IMR-90 (cell line): ENCODE data around the gene PEX10. TPM values are rescaled to one million over a fixed set of nuclear protein-coding genes. Genes with fewer than 3 reads are reported as not detected.
A peak's percentile ranks its signal among the peaks of the same experiment; 100 is the strongest.

Experiments used
- ATAC-seq: fragments of 200-7000 bp; cut with Tn5 transposase; 2 replicates; pipeline ENCODE4 v1.9.1; 2020; ENCODE audit warnings: low read depth, mild to moderate bottlenecking, moderate library complexity
- BruUV-seq: library from RNA; stranded (reverse); fragments of 400-500 nt; replicated peaks from 2 replicates; lab custom pipeline; 2021; lab: Mats Ljungman, UMichigan
- CTCF ChIA-PET: fragments of 300-600 bp; formaldehyde crosslinking; extraction: SDS; loops from one replicate; lab custom pipeline; 2021; ENCODE audit warnings: antibody characterized with exemption; lab: Yijun Ruan, JAX
- POLR2A ChIA-PET: fragments of 300-600 bp; sonication (Branson Sonifier 250); formaldehyde crosslinking; loops from one replicate; lab custom pipeline; 2022; ENCODE audit warnings: antibody characterized with exemption; ENCODE audit not compliant: unreplicated experiment; lab: Charles Lee
- DNase-seq: peaks from one replicate; pipeline ENCODE4 v3.0.0; 2013
- H2AFZ ChIP-seq: replicated peaks from 2 replicates; pipeline ENCODE3; 2013; ENCODE audit warnings: low read length, mild to moderate bottlenecking; ENCODE audit not compliant: poor library complexity
- H2AK5ac ChIP-seq: 2 replicates; pipeline ENCODE4 v1.6.1; 2013; ENCODE audit warnings: low read depth, low read length, inconsistent platforms
- H2AK9ac ChIP-seq: replicated peaks from 2 replicates; pipeline ENCODE3; 2013; ENCODE audit warnings: mild to moderate bottlenecking, low read depth, low read length, moderate library complexity; ENCODE audit not compliant: poor library complexity
- H2BK120ac ChIP-seq: 2 replicates; pipeline ENCODE4 v1.6.1; 2013; ENCODE audit warnings: low read depth, low read length, inconsistent platforms
- H2BK15ac ChIP-seq: 3 replicates; pipeline ENCODE4 v1.6.1; 2013; ENCODE audit warnings: low read depth, low read length, inconsistent platforms
- H2BK20ac ChIP-seq: 2 replicates; pipeline ENCODE4 v1.6.1; 2013; ENCODE audit warnings: low read depth, mild to moderate bottlenecking, inconsistent platforms, low read length, moderate library complexity
- H2BK5ac ChIP-seq: 2 replicates; pipeline ENCODE4 v1.6.1; 2013; ENCODE audit warnings: mild to moderate bottlenecking, low read depth, low read length, inconsistent platforms; ENCODE audit not compliant: poor library complexity, severe bottlenecking
- H3K14ac ChIP-seq: replicated peaks from 2 replicates; pipeline ENCODE4 v1.6.1; 2013; ENCODE audit warnings: low read depth, low read length, inconsistent platforms
- H3K18ac ChIP-seq: 2 replicates; pipeline ENCODE4 v1.6.1; 2013; ENCODE audit warnings: low read depth, low read length, control low read depth
- H3K23ac ChIP-seq: 2 replicates; pipeline ENCODE4 v1.6.1; 2013; ENCODE audit warnings: low read depth, low read length, inconsistent platforms
- H3K27ac ChIP-seq: 2 replicates; pipeline ENCODE4 v1.5.1; 2013; ENCODE audit warnings: mild to moderate bottlenecking, control low read depth, low read length; ENCODE audit not compliant: insufficient read depth
- H3K27me3 ChIP-seq: 2 replicates; pipeline ENCODE4 v1.6.1; 2013; ENCODE audit warnings: low read length; ENCODE audit not compliant: control insufficient read depth, insufficient read depth
- H3K36me3 ChIP-seq: 2 replicates; pipeline ENCODE4 v1.6.1; 2013; ENCODE audit warnings: low read length, mixed read lengths; ENCODE audit not compliant: control insufficient read depth, insufficient read depth
- H3K4ac ChIP-seq: 2 replicates; pipeline ENCODE4 v1.6.1; 2013; ENCODE audit warnings: low read depth, low read length, inconsistent platforms
- H3K4me1 ChIP-seq: 2 replicates; pipeline ENCODE4 v1.6.1; 2013; ENCODE audit warnings: low read length, mixed read lengths; ENCODE audit not compliant: control insufficient read depth, insufficient read depth
- H3K4me2 ChIP-seq: 2 replicates; pipeline ENCODE4 v1.6.1; 2013; ENCODE audit warnings: low read depth, mild to moderate bottlenecking, control low read depth, low read length, moderate library complexity
- H3K4me3 ChIP-seq: 2 replicates; pipeline ENCODE4 v1.5.1; 2013; ENCODE audit warnings: low read depth, mild to moderate bottlenecking, control low read depth, low read length, moderate library complexity; ENCODE audit not compliant: insufficient read depth
- H3K56ac ChIP-seq: 2 replicates; pipeline ENCODE4 v1.6.1; 2013; ENCODE audit warnings: low read length, inconsistent platforms; ENCODE audit not compliant: insufficient read depth; ENCODE audit errors: extremely low read depth
- H3K79me1 ChIP-seq, 2 experiments: 2 replicates each; pipeline ENCODE4 v1.6.1; 2013; ENCODE audit warnings: low read length in 2 of 2, inconsistent platforms in 1 of 2, low read depth in 1 of 2
- H3K9ac ChIP-seq: 2 replicates; pipeline ENCODE4 v1.6.1; 2013; ENCODE audit warnings: low read depth, low read length, control low read depth
- H3K9me1 ChIP-seq: 2 replicates; pipeline ENCODE4 v1.6.1; 2013; ENCODE audit warnings: low read length, inconsistent platforms; ENCODE audit not compliant: insufficient read depth
- H3K9me3 ChIP-seq: 2 replicates; pipeline ENCODE4 v1.6.1; 2013; ENCODE audit warnings: low read length; ENCODE audit not compliant: control insufficient read depth, insufficient read depth
- H4K20me1 ChIP-seq: 2 replicates; pipeline ENCODE4 v1.6.1; 2013; ENCODE audit warnings: low read length, inconsistent platforms; ENCODE audit not compliant: insufficient read depth
- H4K5ac ChIP-seq: 2 replicates; pipeline ENCODE4 v1.6.1; 2013; ENCODE audit warnings: mild to moderate bottlenecking, low read depth, low read length, control low read depth
- H4K8ac ChIP-seq, 2 experiments: 2 replicates each; pipeline ENCODE4 v1.6.1; 2013; ENCODE audit warnings: low read depth in 2 of 2, low read length in 2 of 2, control low read depth in 1 of 2, inconsistent platforms in 1 of 2
- H4K91ac ChIP-seq: 2 replicates; pipeline ENCODE4 v1.6.1; 2013; ENCODE audit warnings: low read depth, low read length, inconsistent platforms; ENCODE audit not compliant: insufficient read depth
- MAZ ChIP-seq: IDR thresholded peaks from 2 replicates; pipeline ENCODE4 v1.6.1; 2012; ENCODE audit warnings: low read depth, mild to moderate bottlenecking, low read length, improper control_type of control experiment, moderate library complexity, borderline replicate concordance
- WGBS, 2 experiments: methylation state at CpG; one replicate each; pipeline versions ENCODE4 v1.1.5 to v1.1.7; 2013; ENCODE audit warnings: missing lambda C conversion rate in 2 of 2; ENCODE audit not compliant: insufficient read length in 1 of 2; ENCODE audit errors: extremely low coverage in 2 of 2; 5-methylcytosine and 5-hydroxymethylcytosine counted together
- dilution Hi-C: fragments of 300-500 bp; cut with HindIII; formaldehyde crosslinking; loops from one replicate; pipeline ENCODE4 v1.14.3; 2018; ENCODE audit warnings: low sequenced_read_pairs; ENCODE audit not compliant: unreplicated experiment
- in situ Hi-C: fragments of 300-500 bp; cut with MboI; formaldehyde crosslinking; loops from 3 replicates; pipeline ENCODE4 v1.14.3; 2019; ENCODE audit warnings: low sequenced_read_pairs, inconsistent platforms, mixed read lengths
- intact Hi-C: fragments of 100-400 bp; cut with micrococcal nuclease; formaldehyde crosslinking; loops from 2 replicates; pipeline ENCODE4 v1.10.0; 2022
- polyA plus RNA-seq, 3 experiments: library from polyadenylated mRNA; depleted of rRNA; stranded (reverse); fragments of >200 nt; gene quantifications; 2 replicates each; pipeline ENCODE4 v1.2.3, GENCODE V29; 2012; ENCODE audit warnings: low replicate concordance in 1 of 3
- total RNA-seq: library from RNA; depleted of rRNA; stranded (reverse); fragments of >200 nt; gene quantifications from 2 replicates; pipeline ENCODE4 v1.2.3, GENCODE V29; 2012

PEX10 gene
- total and polyA plus RNA-seq, 2 of the 4 experiments (the other 2 are of a cell fraction): 16.9 to 19.7 TPM

DNA sequence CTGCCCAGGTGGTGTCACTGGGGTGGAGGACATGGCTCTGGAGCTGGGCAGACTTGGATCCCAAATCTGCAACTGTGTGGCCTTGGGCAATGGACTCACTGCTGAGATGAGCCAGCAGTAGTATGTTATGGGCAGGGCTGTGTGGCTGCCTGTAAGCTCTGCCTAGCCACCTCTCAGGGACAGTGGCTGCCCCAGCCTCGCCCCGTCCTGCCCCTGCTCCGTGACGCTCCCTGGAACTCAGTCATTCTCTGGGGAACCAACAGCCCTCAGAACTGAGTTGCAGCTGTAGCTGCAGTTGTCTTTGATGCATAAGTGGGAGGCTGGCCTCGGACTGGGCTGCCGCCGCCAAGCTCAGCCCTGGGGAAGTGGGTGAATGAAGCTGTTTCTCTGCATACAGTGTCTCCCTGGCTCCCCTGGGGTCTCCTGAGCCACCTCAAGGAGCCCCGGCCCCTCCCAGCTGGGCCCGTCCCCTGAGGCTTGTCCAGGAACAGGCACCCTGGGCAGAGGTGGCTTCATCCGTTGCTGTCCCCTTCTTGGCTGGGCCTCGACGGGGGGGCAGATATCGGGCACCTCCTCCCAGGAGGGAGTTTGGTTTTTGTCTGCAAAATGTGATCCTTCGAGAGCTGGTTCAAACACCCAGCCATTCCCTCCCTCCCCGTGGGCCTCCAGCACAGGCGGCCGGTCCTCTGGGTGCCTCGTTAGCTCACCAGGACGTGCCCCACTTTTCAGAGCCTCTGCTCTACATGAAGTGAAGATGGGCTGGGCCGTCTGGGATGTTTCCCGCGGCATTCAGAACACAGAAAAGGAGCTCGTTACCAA is 37.5 kb upstream of the PEX10 start:
- Histone ChIP-seq H3K4me2 (no peak overlapping the region), H3K23ac (no peak overlapping the region), H4K20me1 (no peaks in the 10 kb centered on the region), H2AK5ac (peak overlapping the region; percentile 91), H3K9me3 (no peaks in the 10 kb centered on the region), H4K91ac (peak overlapping the region; percentile 81), H3K18ac (no peak overlapping the region), H2BK5ac (peak overlapping the region; percentile 80), H2BK120ac (peak overlapping the region; percentile 70), H2BK15ac (peak overlapping the region; percentile 88; the same call in 1 of the 3 replicates), H3K4me1 (peaks cover 23% of the 10 kb centered on the region), H3K4me3 (no peak overlapping the region), H2AFZ (peak overlapping the region; percentile 18), H3K4ac (peak overlapping the region; percentile 78), H4K5ac (no peak overlapping the region), H3K27me3 (peaks cover 4% of the 10 kb centered on the region; the same call in 1 of the 2 replicates), H2AK9ac (peak overlapping the region; percentile 82), H3K9ac (no peak overlapping the region), H2BK20ac (peak overlapping the region; percentile 80), H3K14ac (0 out of 2 replicates have a peak overlapping the region, but pooled peaks have one; percentile 22), H3K36me3 (no peaks in the 10 kb centered on the region), H3K79me1 (peaks cover 0 to 8% of the 10 kb centered on the region in 2 experiments; a peak in 1 of 4 replicates), H3K56ac (no peak overlapping the region), H3K9me1 (peaks cover 10% of the 10 kb centered on the region; the same call in 1 of the 2 replicates), H3K27ac (no peak overlapping the region), H4K8ac (peak overlapping the region in 1 of 2 experiments; percentile 69; a peak in 1 of 4 replicates)
- DNase-seq (no peak), ATAC-seq (no peak)
- dilution Hi-C loops: no loop called here
- in situ Hi-C loops: loop anchor here (25.0 kb wide), 1 partner anchor 612 kb away; the partner anchor contains the start of gene PRDM16
- 95% methylated on average over 9 of the region's 23 CpGs; no CpG with 5 or more reads in 1 of the 2 experiments for WGBS, 2 experiments
- BruUV-seq: no TSS peak
- CTCF ChIA-PET: no interaction called here
- no peak for TF ChIP-seq MAZ
- intact Hi-C loops: no loop called here
- POLR2A ChIA-PET: no interaction called here
